HCT116 (cell line): ENCODE measurements around the gene ADRB1. TPM values are rescaled to one million over a fixed set of nuclear protein-coding genes. Genes with fewer than 3 reads are reported as not detected.

Experiments
- ATAC-seq: fragments of 200-7000 bp; cut with Tn5 transposase; 2 replicates; pipeline ENCODE4 v1.9.1; 2020; ENCODE audit warnings: mild to moderate bottlenecking, moderate library complexity
- BruUV-seq: library from RNA; stranded (reverse); fragments of 400-500 nt; replicated peaks from 2 replicates; lab custom pipeline; 2021; lab: Mats Ljungman, UMichigan
- CTCF ChIA-PET: fragments of 300-600 bp; sonication (Branson Sonifier 250); formaldehyde crosslinking; loops from one replicate; lab custom pipeline; 2021; ENCODE audit warnings: antibody characterized with exemption; lab: Charles Lee
- POLR2A ChIA-PET: fragments of 300-600, 350-600 bp; sonication (Branson Sonifier 250); formaldehyde crosslinking; loops from one replicate; lab custom pipeline; 2021; ENCODE audit warnings: antibody characterized with exemption; lab: Charles Lee
- RAD21 ChIA-PET, 2 experiments: fragments of 300-600 bp; sonication (Branson Sonifier 250); formaldehyde crosslinking; loops; one replicate each; lab custom pipeline; 2023; ENCODE audit warnings: low total read pairs in 2 of 2; ENCODE audit not compliant: uncharacterized antibody in 2 of 2, unreplicated experiment in 2 of 2, low non-redundant PET in 1 of 2; lab: Charles Lee
- DNase-seq: peaks from one replicate; pipeline ENCODE4 v3.0.0-alpha.2; 2010; ENCODE audit warnings: low read depth, low spot score
- H2AFZ ChIP-seq: fragments of 200-600 bp; shearing (Covaris generic), sonication (generic); 2 replicates; pipeline ENCODE4 v1.6.1; 2017; ENCODE audit warnings: low read depth, mixed run types, mixed read lengths, antibody characterized with exemption, low read length; ENCODE audit not compliant: poor library complexity, severe bottlenecking
- H3K27ac ChIP-seq: 2 replicates; pipeline ENCODE4 v1.5.1; 2012; ENCODE audit warnings: low read depth, low read length
- H3K27me3 ChIP-seq: fragments of 200-600 bp; sonication (generic); 2 replicates; pipeline ENCODE4 v1.6.1; 2016; ENCODE audit warnings: mixed run types, low read length, mixed read lengths; ENCODE audit not compliant: insufficient read depth
- H3K36me3 ChIP-seq, 2 experiments: fragments of 200-500 bp in 1 of 2; fragments of 200-600 bp in 1 of 2; sonication (Bioruptor generic) in 1 of 2; sonication (generic) in 1 of 2; 2 replicates each; pipeline versions ENCODE4 v1.5.1 to v1.6.1; 2014 to 2016; ENCODE audit warnings: low read length in 2 of 2, inconsistent platforms in 1 of 2, mixed read lengths in 1 of 2, mixed run types in 1 of 2; ENCODE audit not compliant: insufficient read depth in 2 of 2, control insufficient read depth in 1 of 2
- H3K4me1 ChIP-seq, 2 experiments: fragments of 200-600 bp in 1 of 2; sonication (generic) in 1 of 2; 2 replicates each; pipeline versions ENCODE4 v1.5.1 to v1.6.1; 2012 to 2017; ENCODE audit warnings: low read length in 2 of 2, inconsistent platforms in 1 of 2, mild to moderate bottlenecking in 1 of 2, mixed read lengths in 1 of 2, mixed run types in 1 of 2, moderate library complexity in 1 of 2; ENCODE audit not compliant: insufficient read depth in 2 of 2, control insufficient read depth in 1 of 2
- H3K4me2 ChIP-seq: fragments of 200-600 bp; sonication (generic); 2 replicates; pipeline ENCODE4 v1.6.1; 2017; ENCODE audit warnings: mixed run types, low read length, mixed read lengths
- H3K4me3 ChIP-seq, 2 experiments: fragments of 200-600 bp in 1 of 2; sonication (generic) in 1 of 2; replicated peaks in 1 of 2; 2 replicates each; pipeline ENCODE4 v1.5.1; 2011 to 2016; ENCODE audit warnings: low read length in 2 of 2, control low read depth in 1 of 2, low read depth in 1 of 2, mild to moderate bottlenecking in 1 of 2, mixed read lengths in 1 of 2, mixed run types in 1 of 2
- H3K79me2 ChIP-seq: fragments of 200-600 bp; sonication (generic); 2 replicates; pipeline ENCODE4 v1.6.1; 2017; ENCODE audit warnings: mild to moderate bottlenecking, mixed run types, low read length, moderate library complexity, mixed read lengths; ENCODE audit not compliant: insufficient read depth
- H3K9ac ChIP-seq: fragments of 200-600 bp; sonication (generic); 2 replicates; pipeline ENCODE4 v1.6.1; 2016; ENCODE audit warnings: low read length, mixed read lengths
- H3K9me2 ChIP-seq: fragments of 200-600 bp; sonication (generic), shearing (Covaris generic); 2 replicates; pipeline ENCODE4 v1.6.1; 2017; ENCODE audit warnings: mixed run types, mild to moderate bottlenecking, moderate library complexity; ENCODE audit not compliant: insufficient read depth
- H3K9me3 ChIP-seq, 2 experiments: fragments of 200-500 bp in 1 of 2; fragments of 200-600 bp in 1 of 2; sonication (Bioruptor generic) in 1 of 2; sonication (generic) in 1 of 2; 2 replicates each; pipeline ENCODE4 v1.6.1; 2014 to 2017; ENCODE audit warnings: low read length in 2 of 2, mixed read lengths in 2 of 2, inconsistent platforms in 1 of 2, low read depth in 1 of 2, mild to moderate bottlenecking in 1 of 2, mixed run types in 1 of 2, moderate library complexity in 1 of 2; ENCODE audit not compliant: control insufficient read depth in 1 of 2, insufficient read depth in 1 of 2
- H4K20me1 ChIP-seq: fragments of 200-600 bp; sonication (generic), shearing (Covaris generic); 2 replicates; pipeline ENCODE4 v1.6.1; 2017; ENCODE audit warnings: mixed run types, mild to moderate bottlenecking, moderate library complexity; ENCODE audit not compliant: insufficient read depth
- CBX3 ChIP-seq: IDR thresholded peaks from 2 replicates; pipeline ENCODE4 v1.6.1; 2012; ENCODE audit warnings: low read depth
- EGR1 ChIP-seq: IDR thresholded peaks from 2 replicates; pipeline ENCODE4 v1.6.1; 2012; ENCODE audit warnings: low read depth
- EZH2 ChIP-seq: fragments of 200-600 bp; sonication (generic); IDR thresholded peaks from 2 replicates; pipeline ENCODE4 v1.6.1; 2017; ENCODE audit warnings: antibody characterized with exemption, mixed run types
- FOSL1 ChIP-seq: IDR thresholded peaks from 2 replicates; pipeline ENCODE4 v1.6.1; 2012; ENCODE audit warnings: low read depth
- SP1 ChIP-seq: IDR thresholded peaks from 2 replicates; pipeline ENCODE4 v1.6.1; 2012; ENCODE audit warnings: low read depth
- SRF ChIP-seq: IDR thresholded peaks from 2 replicates; pipeline ENCODE4 v1.6.1; 2012; ENCODE audit warnings: low read depth
- TCF7L2 ChIP-seq: IDR thresholded peaks from 2 replicates; pipeline ENCODE4 v1.7.0; 2011; ENCODE audit warnings: borderline replicate concordance, inconsistent platforms; ENCODE audit not compliant: insufficient read depth, insufficient read length; ENCODE audit errors: extremely low read depth
- ZFX ChIP-seq: fragments of 450-650 bp; IDR thresholded peaks from 2 replicates; pipeline ENCODE4 v1.6.1; 2017
- intact Hi-C: fragments of 100-400 bp; cut with micrococcal nuclease; formaldehyde crosslinking; loops from 2 replicates; pipeline ENCODE4 v1.10.0; 2022
- total RNA-seq: library from RNA; stranded (reverse); gene quantifications from one replicate; pipeline ENCODE4 v1.2.1, GENCODE V29; 2021; ENCODE audit not compliant: unreplicated experiment
- TF ChIP-seq, protein P1 (sequence below): IDR thresholded peaks from 2 replicates; pipeline ENCODE4 v1.6.1; 2012; ENCODE audit warnings: low read depth

ADRB1 gene
- total RNA-seq, 1 experiment from 2014 or later, result 0.89 TPM

DNA sequence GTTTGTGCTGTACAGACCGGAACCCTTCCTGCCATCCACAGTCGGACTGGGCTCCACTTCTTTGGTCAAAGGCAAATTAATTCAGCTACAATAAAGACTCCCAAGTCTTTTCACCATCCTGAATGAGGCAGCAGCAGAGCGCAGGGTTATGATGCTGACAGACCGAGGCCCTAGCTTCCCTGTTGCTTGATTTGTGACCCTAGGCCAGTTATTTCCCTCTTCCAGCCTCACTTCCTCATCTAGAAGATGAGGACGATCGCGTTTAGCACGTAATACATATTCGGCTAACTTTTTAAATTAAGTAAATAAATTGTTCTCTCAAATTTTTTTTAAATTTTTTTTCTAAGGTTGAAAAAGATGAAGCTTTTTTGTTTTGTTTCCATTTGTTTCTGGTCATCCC, 18.1 kb downstream of the ADRB1 start:
- ATAC-seq, result no peak
- H3K27me3 ChIP-seq, result no peaks in the 10 kb centered on the region
- no peaks in the 10 kb centered on the region for H3K9me3 ChIP-seq
- no peaks in the 10 kb centered on the region for H3K9me2 ChIP-seq
- ChIA-PET POLR2A (no interaction called here), CTCF (no interaction called here), RAD21 (no interaction called here)
- no peaks in the 10 kb centered on the region for H4K20me1 ChIP-seq
- no peak for TF ChIP-seq FOSL1
- no peak for TF ChIP-seq SP1
- no peak for TF ChIP-seq EZH2
- no peak for TF ChIP-seq CBX3
- TF ChIP-seq, protein P1, sequence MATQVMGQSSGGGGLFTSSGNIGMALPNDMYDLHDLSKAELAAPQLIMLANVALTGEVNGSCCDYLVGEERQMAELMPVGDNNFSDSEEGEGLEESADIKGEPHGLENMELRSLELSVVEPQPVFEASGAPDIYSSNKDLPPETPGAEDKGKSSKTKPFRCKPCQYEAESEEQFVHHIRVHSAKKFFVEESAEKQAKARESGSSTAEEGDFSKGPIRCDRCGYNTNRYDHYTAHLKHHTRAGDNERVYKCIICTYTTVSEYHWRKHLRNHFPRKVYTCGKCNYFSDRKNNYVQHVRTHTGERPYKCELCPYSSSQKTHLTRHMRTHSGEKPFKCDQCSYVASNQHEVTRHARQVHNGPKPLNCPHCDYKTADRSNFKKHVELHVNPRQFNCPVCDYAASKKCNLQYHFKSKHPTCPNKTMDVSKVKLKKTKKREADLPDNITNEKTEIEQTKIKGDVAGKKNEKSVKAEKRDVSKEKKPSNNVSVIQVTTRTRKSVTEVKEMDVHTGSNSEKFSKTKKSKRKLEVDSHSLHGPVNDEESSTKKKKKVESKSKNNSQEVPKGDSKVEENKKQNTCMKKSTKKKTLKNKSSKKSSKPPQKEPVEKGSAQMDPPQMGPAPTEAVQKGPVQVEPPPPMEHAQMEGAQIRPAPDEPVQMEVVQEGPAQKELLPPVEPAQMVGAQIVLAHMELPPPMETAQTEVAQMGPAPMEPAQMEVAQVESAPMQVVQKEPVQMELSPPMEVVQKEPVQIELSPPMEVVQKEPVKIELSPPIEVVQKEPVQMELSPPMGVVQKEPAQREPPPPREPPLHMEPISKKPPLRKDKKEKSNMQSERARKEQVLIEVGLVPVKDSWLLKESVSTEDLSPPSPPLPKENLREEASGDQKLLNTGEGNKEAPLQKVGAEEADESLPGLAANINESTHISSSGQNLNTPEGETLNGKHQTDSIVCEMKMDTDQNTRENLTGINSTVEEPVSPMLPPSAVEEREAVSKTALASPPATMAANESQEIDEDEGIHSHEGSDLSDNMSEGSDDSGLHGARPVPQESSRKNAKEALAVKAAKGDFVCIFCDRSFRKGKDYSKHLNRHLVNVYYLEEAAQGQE, result no peak
- TF ChIP-seq SRF, result no peak
- no peak for TF ChIP-seq ZFX
- no peak for TF ChIP-seq TCF7L2
- no peak for TF ChIP-seq EGR1
- H3K79me2 ChIP-seq, result no peaks in the 10 kb centered on the region
- H3K9ac ChIP-seq, result no peak overlapping the region
- H2AFZ ChIP-seq, result no peak overlapping the region
- H3K4me3 ChIP-seq, result no peak overlapping the region
- BruUV-seq, result no TSS peak
- H3K4me2 ChIP-seq, result no peak overlapping the region
- intact Hi-C loops, result no loop called here
- no peaks in the 10 kb centered on the region for H3K4me1 ChIP-seq
- DNase-seq, result no peak
- no peaks in the 10 kb centered on the region for H3K36me3 ChIP-seq
- no peak overlapping the region for H3K27ac ChIP-seq
